Type B pancreatic cell (in vitro differentiated cells): Measurements from ENCODE around the gene CCDC51. TPM values are rescaled to one million over a fixed set of nuclear protein-coding genes. Genes with fewer than 3 reads are reported as not detected.
A peak's percentile ranks its signal among the peaks of the same experiment; 100 is the strongest.

Source experiments
- DNase-seq: peaks from one replicate; pipeline ENCODE4 v3.0.0; 2021; ENCODE audit warnings: mixed read lengths; ENCODE audit not compliant: unreplicated experiment; ENCODE audit errors: extremely low spot score
- H3K27ac Mint-ChIP-seq: 2 replicates; pipeline ENCODE4 v1.8.0; 2021; ENCODE audit warnings: mild to moderate bottlenecking, mixed read lengths
- H3K27me3 Mint-ChIP-seq: 2 replicates; pipeline ENCODE4 v1.8.0; 2021; ENCODE audit warnings: mixed read lengths
- H3K36me3 Mint-ChIP-seq: 2 replicates; pipeline ENCODE4 v1.8.0; 2021; ENCODE audit warnings: mixed read lengths
- H3K4me1 Mint-ChIP-seq: one replicate; pipeline ENCODE4 v1.8.0; 2021; ENCODE audit warnings: mixed read lengths; ENCODE audit not compliant: unreplicated experiment
- H3K4me3 Mint-ChIP-seq: 2 replicates; pipeline ENCODE4 v1.8.0; 2021; ENCODE audit warnings: mild to moderate bottlenecking, mixed read lengths
- H3K9me3 Mint-ChIP-seq: 2 replicates; pipeline ENCODE4 v1.8.0; 2021; ENCODE audit warnings: mixed read lengths
- total RNA-seq: library from RNA; stranded (reverse); gene quantifications from 2 replicates; pipeline ENCODE4 v1.2.1, GENCODE V29; 2021; ENCODE audit warnings: low replicate concordance
- TF ChIP-seq, protein P1 (sequence below): fragments of 200-600 bp; sonication (generic); conservative IDR thresholded peaks from 2 replicates; pipeline ENCODE4 v1.5.0; 2021; ENCODE audit warnings: antibody characterized with exemption, mild to moderate bottlenecking

Gene CCDC51
- total RNA-seq, 1 donor from 2014 or later = 15.0 TPM

DNA sequence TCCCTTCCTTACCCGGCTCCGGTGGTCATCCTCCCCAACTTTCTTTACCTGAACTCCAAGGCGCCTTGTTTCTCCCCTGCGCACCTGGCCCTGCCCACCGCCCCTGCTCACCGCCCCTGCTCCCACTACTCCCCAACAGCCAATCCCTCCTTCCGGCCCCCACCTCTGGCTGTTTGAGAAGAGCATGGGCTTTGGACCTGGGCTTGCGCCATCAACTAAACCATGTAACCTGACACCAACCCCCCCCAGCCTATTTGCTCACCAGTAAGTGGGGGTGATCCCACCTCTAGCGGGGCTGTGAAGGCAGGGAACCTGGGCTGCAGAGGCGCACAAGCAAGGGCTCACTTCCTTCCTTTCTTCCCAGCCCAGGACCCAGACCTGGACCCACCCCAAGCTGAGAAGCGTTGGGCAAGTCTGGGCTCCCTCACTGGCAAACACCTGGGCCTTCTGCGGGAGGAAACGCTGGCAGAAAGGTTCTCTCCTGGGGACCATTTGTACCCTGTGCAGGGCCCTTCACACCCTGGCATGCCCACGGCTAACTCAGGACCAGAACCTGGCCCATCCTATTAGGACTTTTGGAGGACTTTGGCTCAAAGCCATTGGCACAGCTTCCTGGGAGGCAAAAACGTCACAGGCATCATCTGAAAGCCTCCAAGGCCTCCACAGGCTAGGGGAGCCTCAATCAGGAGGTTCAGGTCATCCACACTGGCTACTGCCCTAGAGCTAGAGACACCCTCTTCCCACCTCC is 9.8 kb downstream of the CCDC51 start, which contains the start of gene PLXNB1:
Gene PLXNB1, minus strand, starts transcription at position 127 of the 748 bp plus-strand sequence. CDS start 5,475 bp downstream, outside the sequence.
- Mint-ChIP-seq H3K36me3 (peaks cover 21% of the 10 kb centered on the region), H3K4me1 (peaks cover 47% of the 10 kb centered on the region)

DNA sequence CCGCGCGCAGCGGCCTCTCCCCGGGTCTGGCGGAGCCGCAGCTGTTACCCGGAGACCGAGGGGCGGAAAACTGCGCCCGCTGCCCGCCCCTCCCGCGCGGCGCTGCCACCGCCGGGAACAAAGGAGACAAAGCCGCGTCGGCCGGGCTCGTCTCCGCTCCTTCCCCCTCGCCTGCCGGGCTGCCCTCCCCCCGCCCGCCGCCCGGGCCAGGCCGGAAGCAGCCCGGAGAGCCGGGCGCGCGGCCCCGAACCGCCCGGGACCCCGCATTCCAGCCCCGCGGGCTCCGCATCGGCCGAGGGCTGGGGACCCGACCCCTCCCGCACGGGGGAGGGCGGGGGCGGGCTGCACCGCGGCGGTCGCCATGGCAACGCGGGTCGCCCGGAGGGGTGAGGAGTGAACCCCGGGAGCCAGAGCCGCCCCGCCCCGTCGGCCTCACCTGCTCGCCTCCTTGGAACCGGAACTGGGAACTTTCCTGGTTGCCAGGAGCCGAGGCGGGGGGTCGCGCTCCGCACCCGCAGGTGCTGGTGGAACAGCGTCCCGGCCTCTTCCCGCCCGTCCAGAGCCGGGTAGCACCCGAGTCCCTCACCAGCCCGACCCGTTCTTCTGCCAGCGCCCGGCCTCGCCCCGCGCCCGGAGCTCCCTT is 10.5 kb downstream of the CCDC51 start:
- no peaks in the 10 kb centered on the region for H3K27me3 Mint-ChIP-seq
- peak; percentile 86 for DNase-seq
- H3K4me1 Mint-ChIP-seq = peaks cover 52% of the 10 kb centered on the region
- H3K9me3 Mint-ChIP-seq = no peaks in the 10 kb centered on the region
- H3K4me3 Mint-ChIP-seq = peak overlapping the region; percentile 94
- TF ChIP-seq, protein P1, sequence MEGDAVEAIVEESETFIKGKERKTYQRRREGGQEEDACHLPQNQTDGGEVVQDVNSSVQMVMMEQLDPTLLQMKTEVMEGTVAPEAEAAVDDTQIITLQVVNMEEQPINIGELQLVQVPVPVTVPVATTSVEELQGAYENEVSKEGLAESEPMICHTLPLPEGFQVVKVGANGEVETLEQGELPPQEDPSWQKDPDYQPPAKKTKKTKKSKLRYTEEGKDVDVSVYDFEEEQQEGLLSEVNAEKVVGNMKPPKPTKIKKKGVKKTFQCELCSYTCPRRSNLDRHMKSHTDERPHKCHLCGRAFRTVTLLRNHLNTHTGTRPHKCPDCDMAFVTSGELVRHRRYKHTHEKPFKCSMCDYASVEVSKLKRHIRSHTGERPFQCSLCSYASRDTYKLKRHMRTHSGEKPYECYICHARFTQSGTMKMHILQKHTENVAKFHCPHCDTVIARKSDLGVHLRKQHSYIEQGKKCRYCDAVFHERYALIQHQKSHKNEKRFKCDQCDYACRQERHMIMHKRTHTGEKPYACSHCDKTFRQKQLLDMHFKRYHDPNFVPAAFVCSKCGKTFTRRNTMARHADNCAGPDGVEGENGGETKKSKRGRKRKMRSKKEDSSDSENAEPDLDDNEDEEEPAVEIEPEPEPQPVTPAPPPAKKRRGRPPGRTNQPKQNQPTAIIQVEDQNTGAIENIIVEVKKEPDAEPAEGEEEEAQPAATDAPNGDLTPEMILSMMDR = no peak
- H3K36me3 Mint-ChIP-seq = peaks cover 21% of the 10 kb centered on the region
- H3K27ac Mint-ChIP-seq = peak overlapping the region; percentile 99

More for the DNA sequence above, 9.8 kb downstream of the CCDC51 start, which contains the start of gene PLXNB1:
- TF ChIP-seq, protein P1 = no peak
- H3K4me3 Mint-ChIP-seq = peak within 1 kb of the TSS; percentile 94
- H3K27me3 Mint-ChIP-seq = no peaks in the 10 kb centered on the region
- H3K27ac Mint-ChIP-seq = peak within 1 kb of the TSS; percentile 99
- no peaks in the 10 kb centered on the region for H3K9me3 Mint-ChIP-seq
- no peak for DNase-seq

DNA sequence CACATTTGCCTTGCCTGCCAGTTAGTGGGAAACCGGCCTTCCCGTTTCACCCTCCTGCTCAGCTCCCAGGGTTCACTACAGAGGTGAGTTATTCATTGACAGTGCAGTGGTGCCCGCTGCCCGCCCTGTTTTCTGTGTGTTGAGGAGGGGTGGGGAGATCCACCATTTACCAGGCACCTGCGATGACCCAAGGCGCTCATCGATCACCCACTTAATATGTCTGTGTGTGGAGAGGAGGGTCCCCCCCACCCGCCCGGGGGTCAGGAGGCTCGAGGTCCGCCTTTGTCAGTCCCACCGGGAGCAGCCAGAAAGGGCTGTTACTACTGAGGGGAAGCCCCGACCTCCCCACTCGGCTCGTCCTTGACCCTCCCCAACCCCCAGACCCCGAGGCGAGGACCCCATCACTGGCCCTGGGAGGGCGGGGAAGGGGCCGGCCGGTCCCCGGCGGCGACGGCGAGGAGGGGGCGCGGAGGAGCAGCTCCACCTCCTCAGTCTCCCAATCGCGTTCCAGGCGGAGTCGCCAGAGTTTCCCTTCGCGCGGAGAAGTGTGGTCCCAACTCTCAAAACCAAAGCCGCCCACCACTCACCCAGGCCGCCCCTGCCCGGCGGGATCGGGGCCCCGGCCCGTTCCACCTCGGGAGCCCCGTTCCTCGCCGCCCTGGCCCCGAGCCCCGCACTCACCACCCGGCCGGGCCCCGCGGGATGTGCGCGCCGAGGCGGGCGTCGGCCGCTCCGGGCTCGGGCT is 11.2 kb downstream of the CCDC51 start:
- Mint-ChIP-seq H3K9me3 (no peaks in the 10 kb centered on the region), H3K27me3 (no peaks in the 10 kb centered on the region), H3K4me1 (peaks cover 45% of the 10 kb centered on the region), H3K4me3 (peak overlapping the region; percentile 90), H3K36me3 (peaks cover 18% of the 10 kb centered on the region), H3K27ac (peak overlapping the region; percentile 89)
- peak; percentile 82 for DNase-seq
- TF ChIP-seq, protein P1 = no peak

DNA sequence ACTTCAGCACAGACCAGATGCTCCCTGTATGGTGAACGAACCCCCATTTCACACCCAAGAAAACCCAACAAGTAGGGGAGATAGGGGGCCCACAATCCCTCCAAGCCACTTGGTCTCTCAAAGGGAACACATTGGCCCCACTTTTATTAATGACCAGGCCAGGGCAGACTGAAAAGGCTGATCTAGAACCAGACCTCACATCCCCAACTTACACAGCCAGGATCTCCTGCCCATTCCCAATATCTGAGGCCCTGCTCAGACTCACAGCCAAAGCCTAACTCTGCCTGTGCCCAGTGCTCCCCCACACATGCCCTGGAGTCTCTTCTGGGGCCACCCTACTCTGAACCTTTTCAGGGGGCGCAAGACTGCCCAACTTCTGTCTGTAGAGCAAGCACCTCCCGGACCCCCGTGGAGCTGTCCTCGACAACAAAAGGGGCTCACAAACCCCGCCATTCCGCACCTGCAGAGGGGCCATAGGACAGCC is 11.8 kb downstream of the CCDC51 start:
- Mint-ChIP-seq H3K4me1 (peaks cover 47% of the 10 kb centered on the region), H3K27me3 (no peaks in the 10 kb centered on the region), H3K36me3 (peaks cover 17% of the 10 kb centered on the region), H3K9me3 (no peaks in the 10 kb centered on the region), H3K27ac (peak overlapping the region; percentile 89), H3K4me3 (peak overlapping the region; percentile 90)
- TF ChIP-seq, protein P1 = no peak
- no peak for DNase-seq

DNA sequence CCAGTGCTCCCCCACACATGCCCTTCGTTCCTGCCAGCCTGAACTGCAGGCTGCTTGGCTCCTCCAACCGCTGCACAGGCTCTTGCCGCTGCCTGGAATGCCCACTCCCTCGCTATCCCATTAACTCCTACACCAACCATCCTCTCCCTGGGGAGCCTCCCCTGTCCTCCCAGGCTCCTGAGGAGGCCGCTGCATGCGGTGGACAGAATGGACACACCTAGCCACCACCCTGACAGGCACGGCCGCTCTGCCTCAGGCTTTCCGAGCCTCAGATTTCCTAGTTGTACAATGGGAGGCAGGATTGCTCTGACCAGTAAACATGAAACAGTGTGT is 12.3 kb downstream of the CCDC51 start:
- Mint-ChIP-seq H3K27me3 (no peaks in the 10 kb centered on the region), H3K27ac (peak overlapping the region; percentile 89), H3K36me3 (peaks cover 19% of the 10 kb centered on the region), H3K4me3 (peak overlapping the region; percentile 90), H3K9me3 (no peaks in the 10 kb centered on the region), H3K4me1 (peaks cover 49% of the 10 kb centered on the region)
- no peak for DNase-seq
- TF ChIP-seq, protein P1 = no peak
